HL-60/S4 treated with retinoic acid at 250 ng/mL for 4 days and 3 days (cell line): ENCODE measurements around the gene OR51A4.
"Not testable (repeated sequence)": the region's sequence is repeated elsewhere in the genome, so short reads cannot be mapped to it uniquely, and the experiment has no call there.

Experiments
- in situ Hi-C: fragments of 300-500 bp; cut with MboI; formaldehyde crosslinking; loops from 2 replicates; pipeline ENCODE4 v1.7.0; 2022; ENCODE audit warnings: low sequenced_read_pairs

OR51A4 gene, protein sequence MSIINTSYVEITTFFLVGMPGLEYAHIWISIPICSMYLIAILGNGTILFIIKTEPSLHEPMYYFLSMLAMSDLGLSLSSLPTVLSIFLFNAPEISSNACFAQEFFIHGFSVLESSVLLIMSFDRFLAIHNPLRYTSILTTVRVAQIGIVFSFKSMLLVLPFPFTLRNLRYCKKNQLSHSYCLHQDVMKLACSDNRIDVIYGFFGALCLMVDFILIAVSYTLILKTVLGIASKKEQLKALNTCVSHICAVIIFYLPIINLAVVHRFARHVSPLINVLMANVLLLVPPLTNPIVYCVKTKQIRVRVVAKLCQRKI

DNA sequence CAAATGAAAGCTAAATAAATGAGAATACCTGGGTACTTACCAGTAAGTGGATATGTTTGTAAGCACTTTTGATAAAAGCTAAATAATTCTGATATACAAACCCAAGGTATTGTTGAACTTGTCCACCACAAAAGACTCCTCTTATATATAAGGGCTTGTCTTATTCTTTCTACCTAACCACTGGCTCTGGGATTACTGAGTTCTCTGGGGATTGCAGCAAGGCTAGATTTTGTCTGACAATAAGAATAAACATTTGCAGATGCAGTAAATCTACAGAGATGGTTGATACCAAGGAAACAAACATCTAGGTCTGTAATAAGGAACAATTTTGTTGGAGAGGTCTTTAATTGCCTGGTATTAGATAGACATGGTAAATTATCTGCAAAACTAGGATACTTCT, at the start of gene OR51A4:
TSS of gene OR51A4 (minus strand) at position 101 of the 400 bp plus-strand sequence. CDS start 505 bp downstream, outside the sequence.
- in situ Hi-C loops: no loop called here

- in situ Hi-C loops: no loop called here
These were observed 47.1 kb upstream of the OR51A4 start, which contains the start of gene OR51L1 for GRCh38 chr11:4994551-4994950. TSS of gene OR51L1 (plus strand) at chr11:4994851. CDS start at chr11:4998983, 4,132 bp downstream.

GRCh38 chr11:4991060-4991459, 43.7 kb upstream of the OR51A4 start:
- in situ Hi-C loops: no loop called here

DNA sequence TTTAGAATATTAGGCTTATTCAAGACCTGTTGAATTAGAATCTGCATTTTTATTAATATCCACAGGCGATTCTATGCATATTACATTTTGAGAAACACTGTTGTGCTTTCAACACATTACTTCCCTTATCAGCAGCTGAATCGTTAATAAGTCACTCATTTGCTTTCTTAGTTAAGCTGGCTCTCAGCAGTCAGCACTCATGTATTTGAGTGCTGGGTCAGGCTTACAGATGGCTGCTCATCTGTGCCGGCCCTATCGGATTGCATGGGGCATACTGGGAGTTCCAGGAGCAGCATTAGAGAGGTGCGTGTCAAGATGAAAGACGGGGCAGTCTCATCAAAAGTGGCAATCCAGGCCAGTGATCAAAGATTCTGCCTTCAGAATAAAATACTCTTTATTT, 36.4 kb upstream of the OR51A4 start:
- in situ Hi-C loops: no loop called here

GRCh38 chr11:4982678-4983077, 35.3 kb upstream of the OR51A4 start:
- in situ Hi-C loops: no loop called here

- in situ Hi-C loops: no loop called here
These were observed 31.6 kb upstream of the OR51A4 start for GRCh38 chr11:4979036-4979435.

DNA sequence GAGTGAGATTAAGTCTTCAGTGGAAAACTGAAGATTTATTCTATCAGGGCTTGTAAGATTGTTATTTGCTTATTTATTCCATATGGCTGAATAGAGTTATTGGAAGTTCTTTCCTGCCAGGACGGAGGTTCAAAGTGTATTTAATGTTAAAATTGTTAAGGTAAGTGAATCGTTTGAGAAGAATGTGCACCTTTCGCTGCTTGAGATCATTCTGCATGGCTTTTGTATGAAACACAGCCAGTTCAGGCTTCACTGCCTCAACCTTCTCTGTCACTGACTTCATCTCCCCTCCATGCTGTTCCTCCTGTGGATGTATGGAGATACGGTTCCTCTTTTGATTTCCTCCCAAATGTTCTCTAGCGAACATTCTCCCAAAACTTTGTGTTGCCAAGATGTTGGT, 28.0 kb upstream of the OR51A4 start:
- in situ Hi-C loops: no loop called here

- in situ Hi-C loops: no loop called here
These were observed 15.4 kb upstream of the OR51A4 start for GRCh38 chr11:4962816-4963215.

GRCh38 chr11:4960877-4961276, 13.5 kb upstream of the OR51A4 start:
- in situ Hi-C loops: no loop called here

DNA sequence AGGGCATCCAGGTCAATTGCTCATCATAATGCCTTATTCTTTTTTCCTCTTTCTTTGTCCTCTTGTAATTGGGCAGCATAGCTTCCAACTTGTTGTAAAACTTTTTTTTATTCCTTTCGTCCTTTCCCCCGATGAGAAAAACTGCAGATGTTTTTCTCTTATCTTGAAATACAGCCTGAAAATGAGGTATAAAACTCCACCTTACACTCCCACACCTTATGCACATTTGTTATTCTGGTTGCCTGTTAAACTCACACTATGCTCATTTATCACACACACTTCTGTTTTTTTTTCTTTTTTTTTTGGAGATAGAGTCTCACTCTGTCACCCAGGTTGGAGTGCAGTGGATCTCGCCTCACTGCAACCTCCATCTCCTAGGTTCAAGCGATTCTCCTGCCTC, 10.0 kb upstream of the OR51A4 start:
- in situ Hi-C loops: no loop called here

- in situ Hi-C loops: not testable (repeated sequence)
These were observed 8.2 kb upstream of the OR51A4 start, which contains the start of gene OR51A2 for GRCh38 chr11:4955613-4956012. TSS of gene OR51A2 (minus strand) at chr11:4955713. CDS start at chr11:4955713, 0 bp downstream.

- in situ Hi-C loops: no loop called here
These were observed 10.7 kb downstream of the OR51A4 start for GRCh38 chr11:4936745-4937144.

- in situ Hi-C loops: no loop called here
These were observed 14.7 kb downstream of the OR51A4 start for GRCh38 chr11:4932751-4933150.

DNA sequence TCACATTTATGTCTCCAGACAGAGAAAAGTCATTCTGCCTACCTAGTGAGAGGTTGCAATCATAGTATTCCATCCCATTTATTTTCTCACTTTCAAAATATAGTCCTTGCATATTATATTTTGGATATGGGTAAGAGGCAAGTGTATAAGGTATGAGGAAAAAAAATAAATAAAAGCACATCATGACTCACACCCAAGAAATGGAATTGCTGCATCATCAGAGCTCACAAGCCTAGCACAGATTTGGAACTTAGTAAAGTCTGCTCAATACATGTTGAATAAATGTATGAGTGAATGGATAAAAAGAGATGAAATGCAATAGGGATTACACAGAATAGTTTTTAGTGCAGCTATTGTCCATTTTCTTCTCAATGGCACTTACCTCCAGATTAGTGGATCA, 20.8 kb downstream of the OR51A4 start:
- in situ Hi-C loops: no loop called here

- in situ Hi-C loops: no loop called here
These were observed 23.2 kb downstream of the OR51A4 start, which contains the start of gene OR51G1 for GRCh38 chr11:4924239-4924638. TSS of gene OR51G1 (minus strand) at chr11:4924339. CDS start at chr11:4924339, 0 bp downstream.

GRCh38 chr11:4922304-4922703, 25.1 kb downstream of the OR51A4 start:
- in situ Hi-C loops: no loop called here

- in situ Hi-C loops: no loop called here
These were observed 25.6 kb downstream of the OR51A4 start for GRCh38 chr11:4921796-4922195.

DNA sequence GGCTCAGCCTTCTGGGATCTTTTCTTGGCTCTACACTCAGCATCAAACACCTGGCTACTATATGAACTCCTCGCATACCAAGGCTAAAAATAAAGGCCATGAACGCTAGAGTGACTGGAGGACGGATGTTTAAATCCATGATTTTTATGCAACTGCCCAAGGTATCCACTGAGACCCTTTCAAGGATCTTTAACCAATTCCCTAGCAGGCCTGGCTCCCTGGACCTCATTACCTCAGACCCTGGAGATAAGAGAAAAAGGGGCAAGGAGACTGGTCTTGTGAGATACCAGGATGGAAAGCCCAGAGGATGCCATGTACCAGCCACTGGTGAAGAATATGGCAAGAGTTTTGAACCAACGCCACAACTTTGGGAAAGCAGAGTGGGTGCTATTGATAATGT, 28.2 kb downstream of the OR51A4 start, which contains the start of gene OR51G2:
TSS of gene OR51G2 (minus strand) at position 101 of the 400 bp plus-strand sequence. CDS start 3,687 bp downstream, outside the sequence.
- in situ Hi-C loops: no loop called here

DNA sequence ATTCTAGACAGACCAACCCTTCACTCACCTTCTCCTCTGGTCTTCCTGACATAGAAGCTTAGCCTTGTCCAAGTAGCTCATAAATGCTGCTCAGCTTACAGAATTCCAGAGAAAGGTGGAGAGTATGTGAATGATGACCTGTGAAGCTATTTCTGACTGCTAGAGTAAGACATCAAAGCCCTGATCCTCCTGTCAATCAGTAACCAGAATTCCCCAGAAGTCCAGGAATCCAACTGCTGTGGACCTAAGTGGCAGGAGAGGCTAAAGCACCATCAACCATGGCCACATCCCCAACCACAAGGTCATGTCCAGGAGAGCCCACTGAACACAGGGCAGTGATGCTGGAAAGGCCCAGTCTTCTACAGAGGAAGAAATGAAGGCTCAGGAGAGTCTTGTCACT, 30.8 kb downstream of the OR51A4 start:
- in situ Hi-C loops: no loop called here

DNA sequence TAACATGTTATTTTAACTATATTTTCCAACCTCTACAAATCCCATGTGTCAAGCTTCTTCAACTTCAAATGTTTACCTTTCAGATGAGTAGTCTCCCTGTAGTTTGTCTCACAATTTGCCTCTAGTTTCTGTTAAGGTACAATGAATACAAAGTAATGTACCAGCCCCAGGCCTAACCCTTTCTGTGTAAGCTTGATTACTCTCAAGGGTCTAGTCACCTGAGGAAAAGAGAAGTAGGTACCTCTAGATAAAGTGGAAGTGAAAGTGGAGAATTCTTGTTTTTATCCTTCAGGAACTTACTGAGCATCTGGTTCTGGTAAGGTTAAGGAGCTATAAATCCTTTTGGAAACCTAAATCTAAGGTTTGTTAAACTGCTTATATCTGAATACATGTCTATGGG, 43.9 kb downstream of the OR51A4 start, which contains the start of gene OR51A7:
TSS of gene OR51A7 (plus strand) at position 300 of the 400 bp plus-strand sequence. CDS start 3,587 bp downstream, outside the sequence.
- in situ Hi-C loops: no loop called here
